Mucosa of rectum (tissue), 2 donors: ENCODE measurements around the gene APOL5.
"Not testable (repeated sequence)": the region's sequence is repeated elsewhere in the genome, so short reads cannot be mapped to it uniquely, and the experiment has no call there.

Source experiments
- H3K27ac ChIP-seq, 2 donors: one replicate each; pipeline ENCODE4 v1.7.0; 2013; ENCODE audit warnings: inconsistent platforms in 2 of 2, low read depth in 2 of 2, low read length in 2 of 2
- H3K27me3 ChIP-seq, 2 donors: one replicate each; pipeline ENCODE4 v1.7.0; 2013; ENCODE audit warnings: low read length in 2 of 2; ENCODE audit not compliant: control insufficient read depth in 2 of 2, insufficient read depth in 2 of 2
- H3K36me3 ChIP-seq, 2 donors: one replicate each; pipeline ENCODE4 v1.7.0; 2013; ENCODE audit warnings: low read length in 2 of 2; ENCODE audit not compliant: control insufficient read depth in 2 of 2, insufficient read depth in 2 of 2
- H3K4me1 ChIP-seq, 2 donors: one replicate each; pipeline ENCODE4 v1.7.0; 2013; ENCODE audit warnings: low read length in 2 of 2, mild to moderate bottlenecking in 1 of 2; ENCODE audit not compliant: control insufficient read depth in 2 of 2, insufficient read depth in 2 of 2
- H3K4me3 ChIP-seq, 2 donors: one replicate each; pipeline ENCODE4 v1.7.0; 2013; ENCODE audit warnings: low read length in 2 of 2
- H3K9ac ChIP-seq, 2 donors: one replicate each; pipeline ENCODE4 v1.7.0; 2013; ENCODE audit warnings: low read length in 2 of 2, low read depth in 1 of 2, mild to moderate bottlenecking in 1 of 2
- H3K9me3 ChIP-seq, 2 donors: one replicate each; pipeline ENCODE4 v1.7.0; 2013; ENCODE audit warnings: low read length in 2 of 2; ENCODE audit not compliant: control insufficient read depth in 2 of 2
- donor health status: healthy.
- donor health status: Normal muscosa, but diverticular disease.

APOL5 gene

DNA sequence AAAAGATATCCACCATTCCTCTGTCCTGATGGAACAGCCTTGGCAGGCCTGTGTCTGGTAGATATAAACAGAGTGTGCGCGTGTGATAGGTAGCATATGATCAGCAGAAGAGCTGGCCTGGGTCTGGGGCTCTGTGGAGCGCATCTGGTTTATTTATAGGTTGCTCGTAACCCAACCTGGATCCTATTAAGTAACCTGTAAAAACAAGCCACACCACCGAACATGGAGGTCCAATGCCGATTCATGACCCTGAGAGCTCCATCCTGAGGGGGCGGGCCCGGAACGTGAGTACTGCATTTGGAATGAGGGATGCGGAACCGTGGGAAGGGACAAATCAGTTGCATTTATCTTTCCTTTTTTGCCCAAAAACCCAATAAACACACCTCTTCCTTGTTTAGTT lies 31.9 kb upstream of the APOL5 start:
- Histone ChIP-seq H3K4me3 (no peak overlapping the region), H3K9ac (no peak overlapping the region), H3K36me3 (no peaks in the 10 kb centered on the region), H3K27ac (no peak overlapping the region), H3K27me3 (no peaks in the 10 kb centered on the region), H3K4me1 (no peaks in the 10 kb centered on the region), H3K9me3 (no peaks in the 10 kb centered on the region)

DNA sequence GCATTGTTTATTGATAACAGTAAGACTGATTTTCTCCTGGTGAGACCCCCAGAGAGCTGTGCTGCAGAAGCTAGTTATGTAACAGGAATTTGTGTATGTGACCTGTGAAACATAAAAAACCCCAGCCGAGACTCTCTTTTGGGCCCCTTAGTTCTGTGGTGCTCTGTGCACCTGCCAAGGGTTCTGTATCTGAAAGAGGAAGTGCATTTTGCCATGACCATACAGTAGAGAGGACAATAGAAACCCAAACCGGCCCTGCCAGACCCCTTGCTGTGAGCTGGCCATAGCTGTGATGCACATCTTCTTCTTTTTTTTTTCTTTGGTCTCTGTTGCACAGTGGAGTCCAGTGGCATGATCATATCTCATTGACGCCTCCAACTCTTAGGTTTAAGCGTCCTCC lies 31.4 kb upstream of the APOL5 start:
- Histone ChIP-seq H3K27ac (no peak overlapping the region), H3K9ac (no peak overlapping the region), H3K4me1 (no peaks in the 10 kb centered on the region), H3K4me3 (no peak overlapping the region), H3K27me3 (no peaks in the 10 kb centered on the region), H3K9me3 (no peaks in the 10 kb centered on the region), H3K36me3 (no peaks in the 10 kb centered on the region)

- Histone ChIP-seq H3K27ac (no peak overlapping the region), H3K36me3 (no peaks in the 10 kb centered on the region), H3K9ac (no peak overlapping the region), H3K9me3 (no peaks in the 10 kb centered on the region), H3K4me1 (no peaks in the 10 kb centered on the region), H3K27me3 (no peaks in the 10 kb centered on the region), H3K4me3 (no peak overlapping the region)
Observed at GRCh38 chr22:35687461-35687860, 30.2 kb upstream of the APOL5 start.

DNA sequence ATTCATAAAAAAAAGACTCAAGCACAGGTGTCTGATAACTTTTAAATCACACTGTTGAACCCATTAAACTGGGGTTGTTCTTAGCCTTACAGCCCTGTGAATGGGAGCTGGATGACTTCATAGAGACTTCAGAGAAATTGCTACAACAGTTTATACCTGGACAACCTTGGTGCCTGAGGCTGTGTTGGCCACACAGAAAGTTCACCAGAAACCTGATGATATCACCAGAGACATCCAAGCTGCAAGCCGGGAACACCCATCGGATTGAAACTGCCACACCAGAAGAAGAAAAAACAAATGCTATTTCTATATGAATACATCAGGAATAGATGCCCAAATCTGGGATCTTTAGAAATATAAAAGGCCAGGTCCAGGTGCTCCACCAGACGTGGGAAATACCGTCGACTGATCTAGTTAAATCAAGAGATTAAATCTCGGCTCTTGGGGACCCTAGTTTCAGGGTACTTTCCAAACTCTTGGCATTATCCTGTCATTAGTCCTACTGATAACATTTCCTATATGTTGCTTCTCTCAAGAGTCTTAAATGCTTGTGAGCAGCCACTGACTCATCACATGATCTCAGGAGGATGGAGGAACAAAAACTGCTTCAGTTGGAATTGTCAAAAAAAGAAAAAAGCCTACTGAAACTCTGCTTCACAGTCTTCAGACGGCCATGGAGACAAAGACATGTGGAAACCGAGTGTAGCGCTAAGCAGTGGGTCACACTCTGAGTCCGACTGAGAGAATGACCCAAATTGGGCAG lies 28.6 kb upstream of the APOL5 start:
- Histone ChIP-seq H3K9me3 (no peaks in the 10 kb centered on the region), H3K27ac (no peak overlapping the region), H3K27me3 (no peaks in the 10 kb centered on the region), H3K36me3 (no peaks in the 10 kb centered on the region), H3K4me1 (no peaks in the 10 kb centered on the region), H3K9ac (no peak overlapping the region), H3K4me3 (no peak overlapping the region)

- Histone ChIP-seq H3K36me3 (no peaks in the 10 kb centered on the region), H3K27me3 (no peaks in the 10 kb centered on the region), H3K4me1 (no peaks in the 10 kb centered on the region), H3K9me3 (no peaks in the 10 kb centered on the region), H3K27ac (no peak overlapping the region), H3K9ac (no peak overlapping the region), H3K4me3 (no peak overlapping the region)
Observed at GRCh38 chr22:35690001-35690400, 27.7 kb upstream of the APOL5 start.

- Histone ChIP-seq H3K27ac (no peak overlapping the region), H3K36me3 (no peaks in the 10 kb centered on the region), H3K27me3 (no peaks in the 10 kb centered on the region), H3K4me3 (no peak overlapping the region), H3K9me3 (no peaks in the 10 kb centered on the region), H3K9ac (no peak overlapping the region), H3K4me1 (no peaks in the 10 kb centered on the region)
Observed at GRCh38 chr22:35695202-35695601, 22.5 kb upstream of the APOL5 start.

GRCh38 chr22:35697142-35697541 lies 20.5 kb upstream of the APOL5 start:
- Histone ChIP-seq H3K36me3 (no peaks in the 10 kb centered on the region), H3K9me3 (no peaks in the 10 kb centered on the region), H3K4me1 (no peaks in the 10 kb centered on the region), H3K9ac (no peak overlapping the region), H3K27ac (no peak overlapping the region), H3K27me3 (no peaks in the 10 kb centered on the region), H3K4me3 (no peak overlapping the region)

DNA sequence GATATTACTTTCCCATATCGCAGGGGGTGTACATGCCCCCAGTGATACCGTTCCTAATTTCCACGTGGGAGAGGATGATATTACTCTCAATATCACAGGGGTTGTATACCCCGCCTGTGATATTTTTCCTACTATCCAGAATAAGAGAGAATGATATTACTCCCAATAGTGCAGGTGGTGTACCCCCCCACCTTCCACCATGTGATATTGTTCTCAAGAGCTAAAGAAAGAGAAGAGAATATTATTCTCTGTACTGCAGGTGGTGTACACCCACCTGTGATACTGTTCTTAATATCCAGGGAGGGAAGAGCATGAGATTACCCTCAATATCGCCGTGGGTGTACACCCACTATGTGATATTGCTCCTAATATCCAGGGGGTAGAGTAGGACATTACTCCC lies 17.8 kb upstream of the APOL5 start:
- H3K27me3 ChIP-seq, H3K9me3 ChIP-seq, H3K9ac ChIP-seq, H3K4me3 ChIP-seq, H3K27ac ChIP-seq, H3K4me1 ChIP-seq, H3K36me3 ChIP-seq: not testable (repeated sequence)

DNA sequence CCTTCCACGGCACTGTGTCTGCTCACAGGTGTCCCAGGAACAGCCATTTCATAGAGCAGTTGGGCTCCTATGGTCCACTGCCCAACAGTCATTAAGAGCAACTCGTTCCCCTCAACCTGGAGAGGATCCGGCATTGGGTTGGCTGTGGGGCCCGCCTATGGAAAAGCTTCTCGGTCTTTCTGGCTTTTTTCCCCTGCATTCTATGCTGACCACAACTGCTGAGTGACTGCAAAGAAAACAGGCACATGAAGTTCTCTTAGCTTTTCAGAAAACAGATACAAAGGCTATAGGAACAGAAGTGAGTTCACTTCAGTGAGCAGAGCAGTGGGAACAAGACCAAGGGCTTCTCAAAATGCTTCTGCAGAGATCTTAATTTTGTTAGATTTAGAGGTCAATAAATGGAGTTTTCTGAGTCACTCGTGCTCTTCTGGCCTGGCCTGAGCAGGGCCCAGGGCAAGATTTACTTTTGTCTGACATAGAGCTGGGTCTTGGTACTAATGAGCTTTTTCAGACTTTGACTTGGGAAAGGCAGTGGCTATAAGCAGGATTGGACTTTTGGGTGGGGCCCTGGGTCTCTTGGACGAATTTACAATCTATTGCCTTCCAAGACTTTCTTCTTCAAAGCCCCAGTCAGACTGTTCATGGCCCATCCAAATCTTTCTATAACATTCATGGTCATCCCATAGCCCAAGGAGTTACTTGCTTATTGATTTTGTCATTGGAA lies 13.6 kb upstream of the APOL5 start:
- no peaks in the 10 kb centered on the region for H3K9me3 ChIP-seq
- H3K4me3 ChIP-seq = no peak overlapping the region
- no peak overlapping the region for H3K9ac ChIP-seq
- no peaks in the 10 kb centered on the region for H3K27me3 ChIP-seq
- H3K27ac ChIP-seq = no peak overlapping the region
- peaks cover 2% of the 10 kb centered on the region in 2 donors for H3K4me1 ChIP-seq
- no peaks in the 10 kb centered on the region for H3K36me3 ChIP-seq

- no peak overlapping the region for H3K27ac ChIP-seq
- no peaks in the 10 kb centered on the region for H3K36me3 ChIP-seq
- peaks cover 2 to 4% of the 10 kb centered on the region in 2 donors for H3K4me1 ChIP-seq
- no peaks in the 10 kb centered on the region for H3K9me3 ChIP-seq
- no peak overlapping the region for H3K4me3 ChIP-seq
- H3K27me3 ChIP-seq = no peaks in the 10 kb centered on the region
- H3K9ac ChIP-seq = no peak overlapping the region
Observed at GRCh38 chr22:35705141-35705540, 12.5 kb upstream of the APOL5 start.
